Measurements from ENCODE around the gene ZNF609.

The ZNF609 gene

GRCh38 chr15:64515825-64516224 is 55.4 kb downstream of the ZNF609 start:
- no peak for TF ChIP-seq CTCF (conservative IDR thresholded peaks at IDR 0.05; ENCODE audit: low read depth, low read length)
- no peak overlapping the region for H3K4me3 ChIP-seq (ENCODE audit: low read length)
- DNase-seq (ENCODE audit: low read depth) = no peak

- H3K4me3 ChIP-seq (ENCODE audit: low read length) = no peak overlapping the region
- no peak for TF ChIP-seq CTCF (conservative IDR thresholded peaks at IDR 0.05; ENCODE audit: low read depth, low read length)
- no peak for DNase-seq (ENCODE audit: low read depth)
Measured at GRCh38 chr15:64519897-64520296, 59.5 kb downstream of the ZNF609 start.

GRCh38 chr15:64521201-64521600 is 60.8 kb downstream of the ZNF609 start:
- H3K4me3 ChIP-seq (ENCODE audit: low read length) = no peak overlapping the region
- TF ChIP-seq CTCF (conservative IDR thresholded peaks at IDR 0.05; ENCODE audit: low read depth, low read length) = no peak
- no peak for DNase-seq (ENCODE audit: low read depth)

GRCh38 chr15:64521726-64522164 is 61.4 kb downstream of the ZNF609 start:
- TF ChIP-seq CTCF (conservative IDR thresholded peaks at IDR 0.05; ENCODE audit: low read depth, low read length) = no peak
- H3K4me3 ChIP-seq (ENCODE audit: low read length) = no peak overlapping the region
- peak; percentile 51 for DNase-seq (ENCODE audit: low read depth)

GRCh38 chr15:64522226-64522823 is 61.9 kb downstream of the ZNF609 start:
- H3K4me3 ChIP-seq (ENCODE audit: low read length) = no peak overlapping the region
- TF ChIP-seq CTCF (conservative IDR thresholded peaks at IDR 0.05; ENCODE audit: low read depth, low read length) = no peak
- DNase-seq (ENCODE audit: low read depth) = no peak

- no peak overlapping the region for H3K4me3 ChIP-seq (ENCODE audit: low read length)
- no peak for TF ChIP-seq CTCF (conservative IDR thresholded peaks at IDR 0.05; ENCODE audit: low read depth, low read length)
- DNase-seq (ENCODE audit: low read depth) = no peak
Measured at GRCh38 chr15:64523240-64523639, 62.9 kb downstream of the ZNF609 start.

GRCh38 chr15:64524778-64525177 is 64.4 kb downstream of the ZNF609 start:
- TF ChIP-seq CTCF (conservative IDR thresholded peaks at IDR 0.05; ENCODE audit: low read depth, low read length) = no peak
- no peak for DNase-seq (ENCODE audit: low read depth)
- no peak overlapping the region for H3K4me3 ChIP-seq (ENCODE audit: low read length)
